A673 (cell line): ENCODE data around the gene PLA2G2E. TPM values are rescaled to one million over a fixed set of nuclear protein-coding genes. Genes with fewer than 3 reads are reported as not detected.
"Not testable (repeated sequence)": the region's sequence is repeated elsewhere in the genome, so short reads cannot be mapped to it uniquely, and the experiment has no call there.

Experiments used
- BruUV-seq: library from RNA; stranded (reverse); fragments of 400-500 nt; replicated peaks from 2 replicates; lab custom pipeline; 2021; lab: Mats Ljungman, UMichigan
- CTCF ChIA-PET: fragments of 300-600 bp; sonication (Branson Sonifier 250); formaldehyde crosslinking; loops from one replicate; lab custom pipeline; 2022; ENCODE audit warnings: antibody characterized with exemption; lab: Charles Lee
- POLR2A ChIA-PET: fragments of 300-600 bp; sonication (Branson Sonifier 250); formaldehyde crosslinking; loops from one replicate; lab custom pipeline; 2022; ENCODE audit warnings: antibody characterized with exemption; ENCODE audit not compliant: low non-redundant PET; lab: Charles Lee
- DNase-seq: peaks from one replicate; pipeline ENCODE4 v3.0.0-alpha.2; 2015; ENCODE audit warnings: low spot score
- H3K27ac ChIP-seq: fragments of 200-600 bp; sonication (generic); 2 replicates; pipeline ENCODE4 v1.5.1; 2016; ENCODE audit warnings: mixed run types, low read depth, mild to moderate bottlenecking, mixed read lengths, antibody characterized with exemption, low read length; ENCODE audit not compliant: poor library complexity, severe bottlenecking
- H3K27me3 ChIP-seq: fragments of 200-600 bp; sonication (generic); replicated peaks from 2 replicates; pipeline ENCODE4 v1.6.1; 2017; ENCODE audit warnings: mixed run types, low read depth, mild to moderate bottlenecking, mixed read lengths, antibody characterized with exemption, low read length; ENCODE audit not compliant: insufficient read depth, poor library complexity
- H3K36me3 ChIP-seq: fragments of 200-600 bp; sonication (generic); 2 replicates; pipeline ENCODE4 v1.6.1; 2016; ENCODE audit warnings: mixed run types, mild to moderate bottlenecking, mixed read lengths, antibody characterized with exemption, low read length; ENCODE audit not compliant: insufficient read depth, poor library complexity, severe bottlenecking
- H3K4me1 ChIP-seq: fragments of 200-600 bp; sonication (generic); 2 replicates; pipeline ENCODE4 v1.6.1; 2017; ENCODE audit warnings: mixed run types, mild to moderate bottlenecking, mixed read lengths, antibody characterized with exemption, low read length; ENCODE audit not compliant: insufficient read depth, poor library complexity, severe bottlenecking
- H3K4me3 ChIP-seq: fragments of 200-600 bp; sonication (generic); 2 replicates; pipeline ENCODE4 v1.5.1; 2016; ENCODE audit warnings: low read depth, mixed run types, mild to moderate bottlenecking, mixed read lengths, low read length; ENCODE audit not compliant: poor library complexity, severe bottlenecking
- H3K9me3 ChIP-seq: fragments of 200-600 bp; sonication (generic); 2 replicates; pipeline ENCODE4 v1.6.1; 2016; ENCODE audit warnings: mixed run types, low read depth, mild to moderate bottlenecking, mixed read lengths, antibody characterized with exemption, low read length; ENCODE audit not compliant: poor library complexity, severe bottlenecking
- CTCF ChIP-seq: fragments of 300-800, 200-600 bp; sonication (generic); conservative IDR thresholded peaks from 2 replicates; pipeline ENCODE4 v1.5.1; 2017; ENCODE audit warnings: low read depth, mild to moderate bottlenecking, antibody characterized with exemption, low read length, moderate library complexity, mixed read lengths
- EZH2 ChIP-seq: fragments of 200-600 bp; sonication (generic); IDR thresholded peaks from 2 replicates; pipeline ENCODE4 v1.6.1; 2017; ENCODE audit warnings: borderline replicate concordance, low read depth, mild to moderate bottlenecking, mixed read lengths, antibody characterized with exemption, low read length; ENCODE audit not compliant: poor library complexity, severe bottlenecking
- intact Hi-C: fragments of 100-400 bp; cut with micrococcal nuclease; formaldehyde crosslinking; loops from one replicate; pipeline ENCODE4 v1.10.0; 2022; ENCODE audit not compliant: unreplicated experiment
- total RNA-seq: library from RNA; stranded (reverse); gene quantifications from 2 replicates; pipeline ENCODE4 v1.2.3, GENCODE V29; 2021

The PLA2G2E gene
- total RNA-seq, 1 experiment from 2014 or later = not detected

- TF ChIP-seq EZH2 (no peak), CTCF (no peak)
- ChIA-PET POLR2A (no interaction called here), CTCF (no interaction called here)
- H3K9me3 ChIP-seq = peaks cover 11% of the 10 kb centered on the region
- no peaks in the 10 kb centered on the region for H3K4me1 ChIP-seq
- H3K4me3 ChIP-seq = no peak overlapping the region
- intact Hi-C loops = no loop called here
- no peaks in the 10 kb centered on the region for H3K27me3 ChIP-seq
- H3K27ac ChIP-seq = no peak overlapping the region
- no TSS peak for BruUV-seq
- DNase-seq = no peak
- no peaks in the 10 kb centered on the region for H3K36me3 ChIP-seq
Observed at GRCh38 chr1:19932866-19933265, 9.4 kb upstream of the PLA2G2E start.

- H3K36me3 ChIP-seq, BruUV-seq, intact Hi-C loops, DNase-seq, H3K4me3 ChIP-seq, H3K4me1 ChIP-seq, CTCF ChIA-PET, H3K27ac ChIP-seq, H3K27me3 ChIP-seq, POLR2A ChIA-PET, H3K9me3 ChIP-seq: not testable (repeated sequence)
Observed at GRCh38 chr1:19927130-19927421, 3.7 kb upstream of the PLA2G2E start.

- intact Hi-C loops = no loop called here
- H3K4me3 ChIP-seq = no peak overlapping the region
- no peak for TF ChIP-seq CTCF
- TF ChIP-seq EZH2 = no peak
- no peak overlapping the region for H3K27ac ChIP-seq
- peaks cover 2% of the 10 kb centered on the region for H3K9me3 ChIP-seq
- no peaks in the 10 kb centered on the region for H3K36me3 ChIP-seq
- ChIA-PET CTCF (no interaction called here), POLR2A (no interaction called here)
- BruUV-seq = no TSS peak
- H3K4me1 ChIP-seq = no peaks in the 10 kb centered on the region
- no peaks in the 10 kb centered on the region for H3K27me3 ChIP-seq
- no peak for DNase-seq
Observed at GRCh38 chr1:19926296-19927129, 3.1 kb upstream of the PLA2G2E start.
